ENCODE data around the gene EMP3. TPM values are rescaled to one million over a fixed set of nuclear protein-coding genes. Genes with fewer than 3 reads are reported as not detected.

Gene EMP3
- polyA plus RNA-seq, 1 donor: 149 TPM

- DNase-seq: no peak
Measured at GRCh38 chr19:48379058-48379457, 53.7 kb downstream of the EMP3 start.

Other genes starting within 250 kb of the EMP3 start
- 58.0 TPM for gene PLA2G4C, start 214.7 kb upstream of the EMP3 start, polyA plus RNA-seq (ENCODE audit: insufficient read length)
- gene LIG1, start 155.2 kb upstream of the EMP3 start, polyA plus RNA-seq (ENCODE audit: insufficient read length): 29.2 TPM
- gene ZSWIM9, start 154.9 kb upstream of the EMP3 start, polyA plus RNA-seq (ENCODE audit: insufficient read length): 6.8 TPM
- 42.8 TPM for gene CARD8, start 69.6 kb upstream of the EMP3 start, polyA plus RNA-seq (ENCODE audit: insufficient read length)
- 2.4 TPM for gene ZNF114, start 55.5 kb upstream of the EMP3 start, polyA plus RNA-seq (ENCODE audit: insufficient read length)
- gene TMEM143, start 38.4 kb downstream of the EMP3 start, polyA plus RNA-seq (ENCODE audit: insufficient read length): 20.6 TPM
- gene SYNGR4, start 38.8 kb downstream of the EMP3 start, polyA plus RNA-seq (ENCODE audit: insufficient read length): not detected
- 125 TPM for gene KDELR1, start 66.0 kb downstream of the EMP3 start, polyA plus RNA-seq (ENCODE audit: insufficient read length)
- gene GRIN2D, start 68.1 kb downstream of the EMP3 start, polyA plus RNA-seq (ENCODE audit: insufficient read length): 2.5 TPM
- gene GRWD1, start 120.4 kb downstream of the EMP3 start, polyA plus RNA-seq (ENCODE audit: insufficient read length): 26.2 TPM
- gene KCNJ14, start 130.0 kb downstream of the EMP3 start, polyA plus RNA-seq (ENCODE audit: insufficient read length): 1.2 TPM
- gene CYTH2, start 143.8 kb downstream of the EMP3 start, polyA plus RNA-seq (ENCODE audit: insufficient read length): 49.3 TPM
- 0.09 TPM for gene LMTK3, start 186.3 kb downstream of the EMP3 start, polyA plus RNA-seq (ENCODE audit: insufficient read length)
- 0.32 TPM for gene SULT2B1, start 226.6 kb downstream of the EMP3 start, polyA plus RNA-seq (ENCODE audit: insufficient read length)